K562 (cell line): ENCODE data around the gene FAM193A. TPM values are rescaled to one million over a fixed set of nuclear protein-coding genes. Genes with fewer than 3 reads are reported as not detected.

Experiments used
- ATAC-seq: fragments of 200-7000 bp; cut with Tn5 transposase; 3 replicates; pipeline ENCODE4 v1.9.1; 2020; ENCODE audit warnings: moderate library complexity
- BruUV-seq: library from RNA; stranded (reverse); fragments of 400-500 nt; replicated peaks from 2 replicates; lab custom pipeline; 2021; lab: Mats Ljungman, UMichigan
- CTCF ChIA-PET: fragments of 300-600 bp; formaldehyde crosslinking; extraction: SDS; loops from one replicate; lab custom pipeline; 2021; ENCODE audit warnings: low intra/inter-chr PET ratio; lab: Yijun Ruan, JAX
- POLR2A ChIA-PET: fragments of 300-600, 350-650 bp; sonication (Branson Sonifier 250); formaldehyde crosslinking; extraction: SDS; loops from one replicate; lab custom pipeline; 2021; ENCODE audit warnings: antibody characterized with exemption, inconsistent platforms; lab: Yijun Ruan, JAX
- DNase-seq, 4 experiments: peaks; one replicate each; pipeline versions ENCODE4 v3.0.0 to v3.0.0-alpha.2; 2011 to 2018; ENCODE audit warnings: low spot score in 3 of 4, mixed read lengths in 3 of 4; ENCODE audit errors: extremely low read depth in 1 of 4
- FAIRE-seq: peaks from 2 replicates; lab custom pipeline; 2011; peaks lifted over from hg19 to GRCh38; lab: Jason Lieb, UNC
- H2AFZ ChIP-seq: 2 replicates; pipeline ENCODE4 v1.6.0; 2011; ENCODE audit warnings: low read depth, low read length, control low read depth, inconsistent platforms
- H3K27ac ChIP-seq: fragments of 200-600 bp; 3 replicates; pipeline ENCODE4 v1.8.0; 2011; ENCODE audit warnings: low read depth, mild to moderate bottlenecking, control low read depth, inconsistent platforms, low read length, moderate library complexity, mixed read lengths; ENCODE audit errors: extremely low read depth
- H3K27me3 ChIP-seq, 2 experiments: fragments of 300-600 bp in 1 of 2; 2 replicates in 1 of 2; 3 replicates in 1 of 2; pipeline versions ENCODE4 v1.6.0 to v1.8.0; 2011; ENCODE audit warnings: inconsistent platforms in 2 of 2, low read length in 2 of 2, mild to moderate bottlenecking in 1 of 2, mixed read lengths in 1 of 2, moderate library complexity in 1 of 2; ENCODE audit not compliant: control insufficient read depth in 2 of 2, insufficient read depth in 2 of 2
- H3K36me3 ChIP-seq: fragments of 300-600 bp; 3 replicates; pipeline ENCODE4 v1.8.0; 2011; ENCODE audit warnings: mild to moderate bottlenecking, low read length, inconsistent platforms; ENCODE audit not compliant: control insufficient read depth, insufficient read depth
- H3K4me1 ChIP-seq, 2 experiments: fragments of 200-600 bp in 1 of 2; replicated peaks in 1 of 2; 2 replicates in 1 of 2; 3 replicates in 1 of 2; pipeline versions ENCODE4 v1.5.1 to v1.8.0; 2011; ENCODE audit warnings: inconsistent platforms in 2 of 2, low read length in 2 of 2, mild to moderate bottlenecking in 1 of 2, mixed read lengths in 1 of 2, moderate library complexity in 1 of 2; ENCODE audit not compliant: control insufficient read depth in 2 of 2, insufficient read depth in 2 of 2
- H3K4me2 ChIP-seq: 2 replicates; pipeline ENCODE4 v1.6.1; 2011; ENCODE audit warnings: low read length, control low read depth, inconsistent platforms, mixed read lengths; ENCODE audit not compliant: insufficient read depth
- H3K4me3 ChIP-seq: fragments of 200-600 bp; sonication (generic), shearing (Covaris generic); 2 replicates; pipeline ENCODE4 v1.5.1; 2016; ENCODE audit warnings: control low read depth, inconsistent platforms
- H3K79me2 ChIP-seq: fragments of 200-600 bp; 3 replicates; pipeline ENCODE4 v1.8.0; 2011; ENCODE audit warnings: low read length, inconsistent platforms; ENCODE audit not compliant: control insufficient read depth, insufficient read depth
- H3K9ac ChIP-seq, 2 experiments: 2 replicates each; pipeline versions ENCODE4 v1.6.0 to v1.6.1; 2011; ENCODE audit warnings: low read depth in 2 of 2, low read length in 2 of 2, control low read depth in 1 of 2, inconsistent platforms in 1 of 2, mild to moderate bottlenecking in 1 of 2, mixed read lengths in 1 of 2; ENCODE audit not compliant: insufficient read depth in 1 of 2
- H3K9me1 ChIP-seq: one replicate; pipeline ENCODE4 v1.6.0; 2011; ENCODE audit warnings: inconsistent platforms, mild to moderate bottlenecking, low read length, moderate library complexity; ENCODE audit not compliant: control insufficient read depth, insufficient read depth
- H3K9me3 ChIP-seq: replicated peaks from 2 replicates; pipeline ENCODE4 v1.5.1; 2011; ENCODE audit warnings: low read depth, low read length, inconsistent platforms; ENCODE audit not compliant: control insufficient read depth, insufficient read depth
- H4K20me1 ChIP-seq: replicated peaks from 2 replicates; pipeline ENCODE4 v1.6.1; 2011; ENCODE audit warnings: low read length, inconsistent platforms, mixed read lengths; ENCODE audit not compliant: control insufficient read depth, insufficient read depth
- CHCHD3 ChIP-seq: fragments of 250-450 bp; sonication (Bioruptor Pico); IDR thresholded peaks from 2 replicates; pipeline ENCODE4 v2.1.2; 2022; ENCODE audit warnings: mild to moderate bottlenecking
- E2F8 ChIP-seq: fragments of 450-650 bp; IDR thresholded peaks from 2 replicates; pipeline ENCODE4 v1.7.1; 2018; ENCODE audit warnings: mild to moderate bottlenecking, low read depth; ENCODE audit not compliant: partially characterized antibody
- MAFK ChIP-seq: IDR thresholded peaks from 2 replicates; pipeline ENCODE4 v1.6.1; 2011; ENCODE audit warnings: low read length, improper control_type of control experiment
- SNRNP70 ChIP-seq: fragments of 200-400 bp; formaldehyde crosslinking; optimal IDR thresholded peaks from 2 replicates; pipeline ENCODE3; 2017; ENCODE audit warnings: low read depth, low read length
- ZNF740 ChIP-seq, 3 experiments: fragments of 200-800 bp in 1 of 3; sonication (Bioruptor generic) in 1 of 3; sonication (generic) in 1 of 3; formaldehyde crosslinking in 1 of 3; IDR thresholded peaks; 2 replicates each; pipeline versions ENCODE4 v1.6.1 to v1.8.0; 2016 to 2022; ENCODE audit warnings: mild to moderate bottlenecking in 2 of 3, missing compliant biosample characterization in 2 of 3, missing genetic modification characterization in 2 of 3, missing genetic modification reagents in 1 of 3
- WGBS: fragments of 100-300 bp; shearing (Covaris generic); methylation state at CpG from one replicate; pipeline ENCODE4 v1.1.6; 2016; ENCODE audit warnings: low coverage, mixed read lengths; ENCODE audit not compliant: insufficient coverage; ENCODE audit errors: missing lambda C conversion rate; 5-methylcytosine and 5-hydroxymethylcytosine counted together
- in situ Hi-C: fragments of 300-500 bp; cut with MboI; formaldehyde crosslinking; loops from 4 replicates; pipeline ENCODE4 v1.15.0; 2018; ENCODE audit warnings: inconsistent platforms, mixed read lengths
- intact Hi-C: fragments of 100-400 bp; cut with micrococcal nuclease; formaldehyde crosslinking; loops from 2 replicates; pipeline ENCODE4 v1.14.2; 2022
- polyA plus RNA-seq, 8 experiments: library from polyadenylated mRNA; depleted of rRNA in 4 of 8; stranded (reverse) in 5 of 8; unstranded in 3 of 8; fragments of >200 nt; fragmentation: Nextera tagmentation in 2 of 8; fragmentation: Illumina TruSeq in 1 of 8; extraction: Ambion mirVana in 2 of 8; extraction: Trizol in 1 of 8; gene quantifications; 2 replicates each; pipeline versions ENCODE4 v1.2.1 to v1.2.3, GENCODE V29; 2011 to 2014; ENCODE audit warnings: inconsistent platforms in 1 of 8, missing spikeins in 1 of 8
- total RNA-seq, 7 experiments: library from RNA; depleted of rRNA in 6 of 7; stranded (reverse); fragments of >200 nt in 6 of 7; fragmentation: Illumina TruSeq in 2 of 7; extraction: Trizol in 2 of 7; gene quantifications; 2 replicates each; pipeline versions ENCODE4 v1.2.1 to v1.2.3, GENCODE V29; 2011 to 2021; ENCODE audit warnings: low replicate concordance in 1 of 7

FAM193A gene
- total and polyA plus RNA-seq, 9 of the 15 experiments (the other 6 are each of a cell fraction or from before 2014, with no cell fraction given): 0.46 to 24.6 (median 9.6) TPM

- CTCF ChIA-PET: no interaction called here
- H3K4me2 ChIP-seq: no peak overlapping the region
- no TSS peak for BruUV-seq
- TF ChIP-seq MAFK (no peak), CHCHD3 (CRISPR knock-in tag) (no peak), SNRNP70 (no peak), ZNF740 (CRISPR knock-in tag; IDR thresholded peaks at IDR 0.05) (no peak), ZNF740 (tag; IDR thresholded peaks at IDR 0.05) (no peak), E2F8 (no peak)
- TF ChIP-seq, all 486 proteins: peak for 0
- Histone ChIP-seq H3K9me1 (peaks cover 6% of the 10 kb centered on the region), H3K79me2 (peaks cover 91% of the 10 kb centered on the region), H4K20me1 (peaks cover 8% of the 10 kb centered on the region; the same call in 1 of the 2 replicates), H3K9ac (no peak overlapping the region), H3K36me3 (peaks cover 4% of the 10 kb centered on the region; the same call in 1 of the 3 replicates), H3K27ac (no peak overlapping the region), H3K4me1 (peaks cover 8 to 9% of the 10 kb centered on the region in 2 experiments; a peak in 4 of 5 replicates), H3K4me3 (no peak overlapping the region), H3K9me3 (no peaks in the 10 kb centered on the region), H2AFZ (no peak overlapping the region), H3K27me3 (no peaks in the 10 kb centered on the region)
- in situ Hi-C loops (no loop called here), intact Hi-C loops (no loop called here)
- ATAC-seq (no peak), FAIRE-seq (peak; percentile 23), DNase-seq (no peak)
- 93% methylated on average over 4 of the region's 4 CpGs for WGBS
- POLR2A ChIA-PET: interaction anchor here (0.7 to 1.2 kb wide), 2 partner anchors 8 to 12 kb away, joined by 3 to 4 read pairs; no protein-coding TSS in a partner anchor
Measured at GRCh38 chr4:2576290-2576689, 39.8 kb downstream of the FAM193A start.
